GM23338 (cell line): Measurements from ENCODE around the gene SORBS2. TPM values are rescaled to one million over a fixed set of nuclear protein-coding genes. Genes with fewer than 3 reads are reported as not detected.

Experiments
- ATAC-seq: fragments of 200-7000 bp; cut with Tn5 transposase; 3 replicates; pipeline ENCODE4 v1.9.1; 2020
- DNase-seq: peaks from one replicate; pipeline ENCODE4 v3.0.0-alpha.2; 2015; ENCODE audit warnings: low spot score
- H2AFZ ChIP-seq: fragments of 200-600 bp; sonication (generic); 2 replicates; pipeline ENCODE4 v1.8.0; 2016; ENCODE audit warnings: antibody characterized with exemption, mild to moderate bottlenecking, moderate library complexity
- H3F3A ChIP-seq: fragments of 200-600 bp; sonication (generic); replicated peaks from 2 replicates; pipeline ENCODE4 v1.8.0; 2017; ENCODE audit warnings: antibody characterized with exemption, mixed run types, low read depth
- H3K27ac ChIP-seq: fragments of 200-600 bp; sonication (generic); 2 replicates; pipeline ENCODE4 v1.6.1; 2016; ENCODE audit warnings: low read depth
- H3K27me3 ChIP-seq: fragments of 200-600 bp; sonication (generic); 2 replicates; pipeline ENCODE4 v1.8.0; 2016; ENCODE audit warnings: mild to moderate bottlenecking, mixed run types, moderate library complexity; ENCODE audit not compliant: insufficient read depth
- H3K36me3 ChIP-seq: fragments of 200-600 bp; sonication (generic); 2 replicates; pipeline ENCODE4 v1.8.0; 2016; ENCODE audit warnings: mild to moderate bottlenecking; ENCODE audit not compliant: insufficient read depth
- H3K4me1 ChIP-seq: fragments of 200-600 bp; sonication (generic); 2 replicates; pipeline ENCODE4 v1.8.0; 2016; ENCODE audit warnings: mild to moderate bottlenecking, moderate library complexity; ENCODE audit not compliant: insufficient read depth
- H3K4me2 ChIP-seq: fragments of 200-600 bp; sonication (generic); 2 replicates; pipeline ENCODE4 v1.7.1; 2017; ENCODE audit warnings: mixed run types
- H3K4me3 ChIP-seq: fragments of 200-600 bp; sonication (generic); 2 replicates; pipeline ENCODE4 v1.6.1; 2016; ENCODE audit warnings: mixed run types
- H3K79me2 ChIP-seq: fragments of 200-600 bp; sonication (generic); replicated peaks from 2 replicates; pipeline ENCODE4 v1.8.0; 2017; ENCODE audit warnings: mild to moderate bottlenecking; ENCODE audit not compliant: insufficient read depth
- H3K9me2 ChIP-seq: fragments of 200-600 bp; sonication (generic); 2 replicates; pipeline ENCODE4 v1.8.0; 2017; ENCODE audit not compliant: insufficient read depth
- H4K20me1 ChIP-seq: fragments of 200-600 bp; sonication (generic); replicated peaks from 2 replicates; pipeline ENCODE4 v1.8.0; 2017; ENCODE audit warnings: mild to moderate bottlenecking; ENCODE audit not compliant: insufficient read depth
- H3K27ac Mint-ChIP-seq: 2 replicates; pipeline ENCODE4 v1.8.0; 2020; ENCODE audit warnings: inconsistent platforms, mild to moderate bottlenecking, moderate library complexity, mixed read lengths
- H3K27me3 Mint-ChIP-seq: 3 replicates; pipeline ENCODE4 v1.8.0; 2022; ENCODE audit warnings: low read depth, mild to moderate bottlenecking, moderate library complexity, mixed read lengths, inconsistent platforms; ENCODE audit not compliant: insufficient read depth, poor library complexity
- H3K36me3 Mint-ChIP-seq: 3 replicates; pipeline ENCODE4 v1.8.0; 2021; ENCODE audit warnings: low read depth, mild to moderate bottlenecking, inconsistent platforms, moderate library complexity, mixed read lengths
- H3K4me1 Mint-ChIP-seq: 3 replicates; pipeline ENCODE4 v1.8.0; 2020; ENCODE audit warnings: mild to moderate bottlenecking, inconsistent platforms, mixed read lengths
- H3K4me3 Mint-ChIP-seq: 3 replicates; pipeline ENCODE4 v1.8.0; 2021; ENCODE audit warnings: moderate library complexity, mild to moderate bottlenecking, inconsistent platforms, mixed read lengths
- H3K9me3 Mint-ChIP-seq: 3 replicates; pipeline ENCODE4 v1.8.0; 2020; ENCODE audit warnings: moderate library complexity, mild to moderate bottlenecking, inconsistent platforms, mixed read lengths
- CREB1 ChIP-seq: fragments of 250-450 bp; sonication (Bioruptor Pico); IDR thresholded peaks from 2 replicates; pipeline ENCODE4 v1.5.0; 2020; ENCODE audit warnings: low read depth, mild to moderate bottlenecking, moderate library complexity
- CTCF ChIP-seq, 2 experiments: fragments of 200-600 bp in 1 of 2; sonication (generic) in 1 of 2; conservative IDR thresholded peaks; 2 replicates each; pipeline versions ENCODE4 v1.5.1 to v1.6.1; 2016 to 2017; ENCODE audit warnings: antibody characterized with exemption in 2 of 2, low read depth in 2 of 2, mild to moderate bottlenecking in 2 of 2, moderate library complexity in 1 of 2
- EZH2 ChIP-seq: fragments of 200-600 bp; sonication (generic); IDR thresholded peaks from one replicate; pipeline ENCODE4 v1.8.0; 2017; ENCODE audit warnings: antibody characterized with exemption, mild to moderate bottlenecking, low read depth; ENCODE audit not compliant: unreplicated experiment
- EZH2phosphoT487 ChIP-seq: fragments of 200-600 bp; sonication (generic); IDR thresholded peaks from one replicate; pipeline ENCODE4 v1.8.1; 2018; ENCODE audit warnings: antibody characterized with exemption; ENCODE audit not compliant: unreplicated experiment
- JUNB ChIP-seq: IDR thresholded peaks from one replicate; pipeline ENCODE4 v1.6.1; 2016; ENCODE audit warnings: antibody characterized with exemption; ENCODE audit not compliant: unreplicated experiment
- NANOG ChIP-seq: IDR thresholded peaks from 2 replicates; pipeline ENCODE4 v1.6.1; 2016; ENCODE audit warnings: antibody characterized with exemption, borderline replicate concordance
- POLR2AphosphoS5 ChIP-seq: IDR thresholded peaks from 2 replicates; pipeline ENCODE4 v1.6.1; 2016; ENCODE audit warnings: antibody characterized with exemption, low read depth
- STAT1 ChIP-seq: IDR thresholded peaks from one replicate; pipeline ENCODE4 v1.6.1; 2016; ENCODE audit warnings: antibody characterized with exemption; ENCODE audit not compliant: unreplicated experiment
- ZNF114 ChIP-seq: fragments of 250-450 bp; sonication (Bioruptor Pico); IDR thresholded peaks from 2 replicates; pipeline ENCODE4 v1.5.0; 2020; ENCODE audit warnings: mild to moderate bottlenecking, moderate library complexity
- ZNF331 ChIP-seq: fragments of 250-450 bp; sonication (Bioruptor Pico); IDR thresholded peaks from 2 replicates; pipeline ENCODE4 v1.5.0; 2020; ENCODE audit warnings: low read depth, mild to moderate bottlenecking, moderate library complexity
- ZNF462 ChIP-seq: fragments of 250-450 bp; sonication (Bioruptor Pico); IDR thresholded peaks from 2 replicates; pipeline ENCODE4 v1.5.0; 2020; ENCODE audit warnings: mild to moderate bottlenecking, moderate library complexity
- polyA plus RNA-seq: library from polyadenylated mRNA; unstranded; fragments of >200 nt; fragmentation: Nextera tagmentation; extraction: Ambion mirVana; gene quantifications from 2 replicates; pipeline ENCODE4 v1.2.1, GENCODE V29; 2016
- total RNA-seq: library from RNA; depleted of rRNA; stranded (reverse); fragments of >200 nt; shearing (Covaris generic); gene quantifications from 2 replicates; pipeline ENCODE4 v1.2.3, GENCODE V29; 2014
- TF ChIP-seq, protein P1 (sequence below): IDR thresholded peaks from one replicate; pipeline ENCODE4 v1.6.1; 2018; ENCODE audit warnings: antibody characterized with exemption; ENCODE audit not compliant: unreplicated experiment
- TF ChIP-seq, protein P2 (sequence below): IDR thresholded peaks from 2 replicates; pipeline ENCODE4 v1.6.1; 2016; ENCODE audit warnings: antibody characterized with exemption

The SORBS2 gene
- total and polyA plus RNA-seq, 2 experiments from 2014 or later, result 17.8 to 27.6 TPM

- ATAC-seq (no peak), DNase-seq (no peak)
- Histone ChIP-seq H3K79me2 (no peaks in the 10 kb centered on the region), H3K4me2 (no peak overlapping the region), H2AFZ (no peak overlapping the region), H3K27me3 (no peaks in the 10 kb centered on the region), H3K4me3 (no peak overlapping the region), H4K20me1 (no peaks in the 10 kb centered on the region), H3K9me2 (no peaks in the 10 kb centered on the region), H3K27ac (no peak overlapping the region), H3K36me3 (no peaks in the 10 kb centered on the region), H3F3A (no peaks in the 10 kb centered on the region), H3K4me1 (no peaks in the 10 kb centered on the region)
- H3K27me3 Mint-ChIP-seq, result peaks cover 4% of the 10 kb centered on the region
- TF ChIP-seq, protein P1, sequence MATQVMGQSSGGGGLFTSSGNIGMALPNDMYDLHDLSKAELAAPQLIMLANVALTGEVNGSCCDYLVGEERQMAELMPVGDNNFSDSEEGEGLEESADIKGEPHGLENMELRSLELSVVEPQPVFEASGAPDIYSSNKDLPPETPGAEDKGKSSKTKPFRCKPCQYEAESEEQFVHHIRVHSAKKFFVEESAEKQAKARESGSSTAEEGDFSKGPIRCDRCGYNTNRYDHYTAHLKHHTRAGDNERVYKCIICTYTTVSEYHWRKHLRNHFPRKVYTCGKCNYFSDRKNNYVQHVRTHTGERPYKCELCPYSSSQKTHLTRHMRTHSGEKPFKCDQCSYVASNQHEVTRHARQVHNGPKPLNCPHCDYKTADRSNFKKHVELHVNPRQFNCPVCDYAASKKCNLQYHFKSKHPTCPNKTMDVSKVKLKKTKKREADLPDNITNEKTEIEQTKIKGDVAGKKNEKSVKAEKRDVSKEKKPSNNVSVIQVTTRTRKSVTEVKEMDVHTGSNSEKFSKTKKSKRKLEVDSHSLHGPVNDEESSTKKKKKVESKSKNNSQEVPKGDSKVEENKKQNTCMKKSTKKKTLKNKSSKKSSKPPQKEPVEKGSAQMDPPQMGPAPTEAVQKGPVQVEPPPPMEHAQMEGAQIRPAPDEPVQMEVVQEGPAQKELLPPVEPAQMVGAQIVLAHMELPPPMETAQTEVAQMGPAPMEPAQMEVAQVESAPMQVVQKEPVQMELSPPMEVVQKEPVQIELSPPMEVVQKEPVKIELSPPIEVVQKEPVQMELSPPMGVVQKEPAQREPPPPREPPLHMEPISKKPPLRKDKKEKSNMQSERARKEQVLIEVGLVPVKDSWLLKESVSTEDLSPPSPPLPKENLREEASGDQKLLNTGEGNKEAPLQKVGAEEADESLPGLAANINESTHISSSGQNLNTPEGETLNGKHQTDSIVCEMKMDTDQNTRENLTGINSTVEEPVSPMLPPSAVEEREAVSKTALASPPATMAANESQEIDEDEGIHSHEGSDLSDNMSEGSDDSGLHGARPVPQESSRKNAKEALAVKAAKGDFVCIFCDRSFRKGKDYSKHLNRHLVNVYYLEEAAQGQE, result no peak
- TF ChIP-seq ZNF114 (CRISPR knock-in tag) (no peak), EZH2 (no peak), POLR2AphosphoS5 (no peak), EZH2phosphoT487 (no peak), ZNF331 (CRISPR knock-in tag) (no peak), ZNF462 (no peak), CTCF (conservative IDR thresholded peaks at IDR 0.05; ENCODE audit: low read depth in 2 of 2) (no peak), JUNB (no peak), STAT1 (no peak), CREB1 (CRISPR knock-in tag) (no peak), NANOG (no peak)
- TF ChIP-seq, protein P2, sequence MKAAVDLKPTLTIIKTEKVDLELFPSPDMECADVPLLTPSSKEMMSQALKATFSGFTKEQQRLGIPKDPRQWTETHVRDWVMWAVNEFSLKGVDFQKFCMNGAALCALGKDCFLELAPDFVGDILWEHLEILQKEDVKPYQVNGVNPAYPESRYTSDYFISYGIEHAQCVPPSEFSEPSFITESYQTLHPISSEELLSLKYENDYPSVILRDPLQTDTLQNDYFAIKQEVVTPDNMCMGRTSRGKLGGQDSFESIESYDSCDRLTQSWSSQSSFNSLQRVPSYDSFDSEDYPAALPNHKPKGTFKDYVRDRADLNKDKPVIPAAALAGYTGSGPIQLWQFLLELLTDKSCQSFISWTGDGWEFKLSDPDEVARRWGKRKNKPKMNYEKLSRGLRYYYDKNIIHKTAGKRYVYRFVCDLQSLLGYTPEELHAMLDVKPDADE, result no peak
- no peaks in the 10 kb centered on the region for H3K9me3 Mint-ChIP-seq
- H3K4me3 Mint-ChIP-seq, result no peak overlapping the region
- no peak overlapping the region for H3K27ac Mint-ChIP-seq
- no peaks in the 10 kb centered on the region for H3K36me3 Mint-ChIP-seq
- peaks cover 6% of the 10 kb centered on the region; the same call in 2 of the 3 replicates for H3K4me1 Mint-ChIP-seq
Measured at GRCh38 chr4:185793116-185793485, 18.9 kb downstream of the SORBS2 start.
